IMR-90 (cell line): ENCODE measurements around the gene SEMA3C. TPM values are rescaled to one million over a fixed set of nuclear protein-coding genes. Genes with fewer than 3 reads are reported as not detected.
A peak's percentile ranks its signal among the peaks of the same experiment; 100 is the strongest.

Experiments
- ATAC-seq: fragments of 200-7000 bp; cut with Tn5 transposase; 2 replicates; pipeline ENCODE4 v1.9.1; 2020; ENCODE audit warnings: low read depth, mild to moderate bottlenecking, moderate library complexity
- BruUV-seq: library from RNA; stranded (reverse); fragments of 400-500 nt; replicated peaks from 2 replicates; lab custom pipeline; 2021; lab: Mats Ljungman, UMichigan
- CTCF ChIA-PET: fragments of 300-600 bp; formaldehyde crosslinking; extraction: SDS; loops from one replicate; lab custom pipeline; 2021; ENCODE audit warnings: antibody characterized with exemption; lab: Yijun Ruan, JAX
- POLR2A ChIA-PET: fragments of 300-600 bp; sonication (Branson Sonifier 250); formaldehyde crosslinking; loops from one replicate; lab custom pipeline; 2022; ENCODE audit warnings: antibody characterized with exemption; ENCODE audit not compliant: unreplicated experiment; lab: Charles Lee
- DNase-seq: peaks from one replicate; pipeline ENCODE4 v3.0.0; 2013
- H2AFZ ChIP-seq: replicated peaks from 2 replicates; pipeline ENCODE3; 2013; ENCODE audit warnings: low read length, mild to moderate bottlenecking; ENCODE audit not compliant: poor library complexity
- H2AK5ac ChIP-seq: 2 replicates; pipeline ENCODE4 v1.6.1; 2013; ENCODE audit warnings: low read depth, low read length, inconsistent platforms
- H2AK9ac ChIP-seq: replicated peaks from 2 replicates; pipeline ENCODE3; 2013; ENCODE audit warnings: mild to moderate bottlenecking, low read depth, low read length, moderate library complexity; ENCODE audit not compliant: poor library complexity
- H2BK120ac ChIP-seq: 2 replicates; pipeline ENCODE4 v1.6.1; 2013; ENCODE audit warnings: low read depth, low read length, inconsistent platforms
- H2BK15ac ChIP-seq: 3 replicates; pipeline ENCODE4 v1.6.1; 2013; ENCODE audit warnings: low read depth, low read length, inconsistent platforms
- H2BK20ac ChIP-seq: 2 replicates; pipeline ENCODE4 v1.6.1; 2013; ENCODE audit warnings: low read depth, mild to moderate bottlenecking, inconsistent platforms, low read length, moderate library complexity
- H2BK5ac ChIP-seq: 2 replicates; pipeline ENCODE4 v1.6.1; 2013; ENCODE audit warnings: mild to moderate bottlenecking, low read depth, low read length, inconsistent platforms; ENCODE audit not compliant: poor library complexity, severe bottlenecking
- H3K14ac ChIP-seq: replicated peaks from 2 replicates; pipeline ENCODE4 v1.6.1; 2013; ENCODE audit warnings: low read depth, low read length, inconsistent platforms
- H3K18ac ChIP-seq: 2 replicates; pipeline ENCODE4 v1.6.1; 2013; ENCODE audit warnings: low read depth, low read length, control low read depth
- H3K23ac ChIP-seq: 2 replicates; pipeline ENCODE4 v1.6.1; 2013; ENCODE audit warnings: low read depth, low read length, inconsistent platforms
- H3K27ac ChIP-seq: 2 replicates; pipeline ENCODE4 v1.5.1; 2013; ENCODE audit warnings: mild to moderate bottlenecking, control low read depth, low read length; ENCODE audit not compliant: insufficient read depth
- H3K27me3 ChIP-seq: 2 replicates; pipeline ENCODE4 v1.6.1; 2013; ENCODE audit warnings: low read length; ENCODE audit not compliant: control insufficient read depth, insufficient read depth
- H3K36me3 ChIP-seq: 2 replicates; pipeline ENCODE4 v1.6.1; 2013; ENCODE audit warnings: low read length, mixed read lengths; ENCODE audit not compliant: control insufficient read depth, insufficient read depth
- H3K4ac ChIP-seq: 2 replicates; pipeline ENCODE4 v1.6.1; 2013; ENCODE audit warnings: low read depth, low read length, inconsistent platforms
- H3K4me1 ChIP-seq: 2 replicates; pipeline ENCODE4 v1.6.1; 2013; ENCODE audit warnings: low read length, mixed read lengths; ENCODE audit not compliant: control insufficient read depth, insufficient read depth
- H3K4me2 ChIP-seq: 2 replicates; pipeline ENCODE4 v1.6.1; 2013; ENCODE audit warnings: low read depth, mild to moderate bottlenecking, control low read depth, low read length, moderate library complexity
- H3K4me3 ChIP-seq: 2 replicates; pipeline ENCODE4 v1.5.1; 2013; ENCODE audit warnings: low read depth, mild to moderate bottlenecking, control low read depth, low read length, moderate library complexity; ENCODE audit not compliant: insufficient read depth
- H3K56ac ChIP-seq: 2 replicates; pipeline ENCODE4 v1.6.1; 2013; ENCODE audit warnings: low read length, inconsistent platforms; ENCODE audit not compliant: insufficient read depth; ENCODE audit errors: extremely low read depth
- H3K79me1 ChIP-seq, 2 experiments: 2 replicates each; pipeline ENCODE4 v1.6.1; 2013; ENCODE audit warnings: low read length in 2 of 2, inconsistent platforms in 1 of 2, low read depth in 1 of 2
- H3K9ac ChIP-seq: 2 replicates; pipeline ENCODE4 v1.6.1; 2013; ENCODE audit warnings: low read depth, low read length, control low read depth
- H3K9me1 ChIP-seq: 2 replicates; pipeline ENCODE4 v1.6.1; 2013; ENCODE audit warnings: low read length, inconsistent platforms; ENCODE audit not compliant: insufficient read depth
- H3K9me3 ChIP-seq: 2 replicates; pipeline ENCODE4 v1.6.1; 2013; ENCODE audit warnings: low read length; ENCODE audit not compliant: control insufficient read depth, insufficient read depth
- H4K20me1 ChIP-seq: 2 replicates; pipeline ENCODE4 v1.6.1; 2013; ENCODE audit warnings: low read length, inconsistent platforms; ENCODE audit not compliant: insufficient read depth
- H4K5ac ChIP-seq: 2 replicates; pipeline ENCODE4 v1.6.1; 2013; ENCODE audit warnings: mild to moderate bottlenecking, low read depth, low read length, control low read depth
- H4K8ac ChIP-seq, 2 experiments: 2 replicates each; pipeline ENCODE4 v1.6.1; 2013; ENCODE audit warnings: low read depth in 2 of 2, low read length in 2 of 2, control low read depth in 1 of 2, inconsistent platforms in 1 of 2
- H4K91ac ChIP-seq: 2 replicates; pipeline ENCODE4 v1.6.1; 2013; ENCODE audit warnings: low read depth, low read length, inconsistent platforms; ENCODE audit not compliant: insufficient read depth
- BHLHE40 ChIP-seq: fragments of 150-350 bp; IDR thresholded peaks from 2 replicates; pipeline ENCODE4 v1.6.1; 2016; ENCODE audit warnings: mild to moderate bottlenecking, low read depth, low read length
- RAD21 ChIP-seq: IDR thresholded peaks from 2 replicates; pipeline ENCODE4 v1.6.1; 2012; ENCODE audit warnings: low read length, improper control_type of control experiment
- WGBS, 2 experiments: methylation state at CpG; one replicate each; pipeline versions ENCODE4 v1.1.5 to v1.1.7; 2013; ENCODE audit warnings: missing lambda C conversion rate in 2 of 2; ENCODE audit not compliant: insufficient read length in 1 of 2; ENCODE audit errors: extremely low coverage in 2 of 2; 5-methylcytosine and 5-hydroxymethylcytosine counted together
- dilution Hi-C: fragments of 300-500 bp; cut with HindIII; formaldehyde crosslinking; loops from one replicate; pipeline ENCODE4 v1.14.3; 2018; ENCODE audit warnings: low sequenced_read_pairs; ENCODE audit not compliant: unreplicated experiment
- in situ Hi-C: fragments of 300-500 bp; cut with MboI; formaldehyde crosslinking; loops from 3 replicates; pipeline ENCODE4 v1.14.3; 2019; ENCODE audit warnings: low sequenced_read_pairs, inconsistent platforms, mixed read lengths
- intact Hi-C: fragments of 100-400 bp; cut with micrococcal nuclease; formaldehyde crosslinking; loops from 2 replicates; pipeline ENCODE4 v1.10.0; 2022
- polyA plus RNA-seq, 3 experiments: library from polyadenylated mRNA; depleted of rRNA; stranded (reverse); fragments of >200 nt; gene quantifications; 2 replicates each; pipeline ENCODE4 v1.2.3, GENCODE V29; 2012; ENCODE audit warnings: low replicate concordance in 1 of 3
- total RNA-seq: library from RNA; depleted of rRNA; stranded (reverse); fragments of >200 nt; gene quantifications from 2 replicates; pipeline ENCODE4 v1.2.3, GENCODE V29; 2012

Gene SEMA3C
- total and polyA plus RNA-seq, 2 of the 4 experiments (the other 2 are of a cell fraction), result 21.2 to 97.1 TPM

GRCh38 chr7:80842022-80842790 is 76.6 kb downstream of the SEMA3C start:
- H3K9me3 ChIP-seq, result no peaks in the 10 kb centered on the region
- intact Hi-C loops (loop anchor here (5.0 kb wide), 1 partner anchor 50 kb away; no protein-coding TSS in a partner anchor), dilution Hi-C loops (no loop called here), in situ Hi-C loops (no loop called here)
- H3K9ac ChIP-seq, result no peak overlapping the region
- 0 out of 2 replicates have a peak, but pooled peaks cover 4% of the 10 kb centered on the region for H3K9me1 ChIP-seq
- H3K4me3 ChIP-seq, result no peak overlapping the region
- H3K27ac ChIP-seq, result no peak overlapping the region
- H3K18ac ChIP-seq, result peak overlapping the region; percentile 14; the same call in 1 of the 2 replicates
- ChIA-PET POLR2A (no interaction called here), CTCF (interaction anchor here (0.8 kb wide), 1 partner anchor 77 kb away, joined by 3 read pairs; the partner anchor contains the start of gene SEMA3C)
- H2BK20ac ChIP-seq, result peak overlapping the region; percentile 11; the same call in 1 of the 2 replicates
- no peak overlapping the region for H2BK15ac ChIP-seq
- peak overlapping the region in 1 of 2 experiments; percentile 6; a peak in 1 of 4 replicates for H4K8ac ChIP-seq
- TF ChIP-seq BHLHE40 (0 out of 2 replicates have a peak, but pooled peaks have one; percentile 17), RAD21 (no peak)
- H3K79me1 ChIP-seq, result peaks cover 18 to 19% of the 10 kb centered on the region in 2 experiments; a peak in 3 of 4 replicates
- WGBS, 2 experiments, result no CpG with 5 or more reads among the region's 4 CpGs
- ATAC-seq (peak; percentile 21; the same call in 1 of the 2 replicates), DNase-seq (no peak)
- peak overlapping the region; percentile 26; the same call in 1 of the 2 replicates for H4K5ac ChIP-seq
- H4K20me1 ChIP-seq, result no peaks in the 10 kb centered on the region
- no peak overlapping the region for H2BK120ac ChIP-seq
- no peak overlapping the region; the same call in 1 of the 2 replicates for H3K56ac ChIP-seq
- peak overlapping the region; percentile 58 for H2BK5ac ChIP-seq
- H3K4ac ChIP-seq, result peak overlapping the region; percentile 14; the same call in 1 of the 2 replicates
- no peak overlapping the region for H2AFZ ChIP-seq
- H3K14ac ChIP-seq, result 0 out of 2 replicates have a peak overlapping the region, but pooled peaks have one; percentile 7
- peaks cover 8% of the 10 kb centered on the region; the same call in 1 of the 2 replicates for H3K4me1 ChIP-seq
- no peak overlapping the region for H2AK5ac ChIP-seq
- peak overlapping the region; percentile 58 for H3K4me2 ChIP-seq
- H4K91ac ChIP-seq, result no peak overlapping the region; the same call in 1 of the 2 replicates
- H3K23ac ChIP-seq, result 0 out of 2 replicates have a peak overlapping the region, but pooled peaks have one; percentile 14
- BruUV-seq, result no TSS peak
- no peaks in the 10 kb centered on the region for H3K27me3 ChIP-seq
- no peak overlapping the region for H2AK9ac ChIP-seq
- no peaks in the 10 kb centered on the region; the same call in 1 of the 2 replicates for H3K36me3 ChIP-seq
